Stimulated activated CD8-positive, alpha-beta memory T cell treated with anti-CD3 and anti-CD28 coated beads, Interleukin-7, amount 100 ng/mL, for 24 hours (primary cell): ENCODE data around the gene LUZP1.

ENCODE experiments used
- DNase-seq: peaks from one replicate; pipeline ENCODE4 v3.0.0-alpha.2; 2020; ENCODE audit warnings: low read depth

LUZP1 gene

GRCh38 chr1:23116921-23117699 lies 51.5 kb downstream of the LUZP1 start:
- DNase-seq = no peak

- DNase-seq = no peak
Measured at GRCh38 chr1:23116216-23116836, 52.3 kb downstream of the LUZP1 start.

GRCh38 chr1:23114424-23115079 lies 54.1 kb downstream of the LUZP1 start:
- no peak for DNase-seq

DNA sequence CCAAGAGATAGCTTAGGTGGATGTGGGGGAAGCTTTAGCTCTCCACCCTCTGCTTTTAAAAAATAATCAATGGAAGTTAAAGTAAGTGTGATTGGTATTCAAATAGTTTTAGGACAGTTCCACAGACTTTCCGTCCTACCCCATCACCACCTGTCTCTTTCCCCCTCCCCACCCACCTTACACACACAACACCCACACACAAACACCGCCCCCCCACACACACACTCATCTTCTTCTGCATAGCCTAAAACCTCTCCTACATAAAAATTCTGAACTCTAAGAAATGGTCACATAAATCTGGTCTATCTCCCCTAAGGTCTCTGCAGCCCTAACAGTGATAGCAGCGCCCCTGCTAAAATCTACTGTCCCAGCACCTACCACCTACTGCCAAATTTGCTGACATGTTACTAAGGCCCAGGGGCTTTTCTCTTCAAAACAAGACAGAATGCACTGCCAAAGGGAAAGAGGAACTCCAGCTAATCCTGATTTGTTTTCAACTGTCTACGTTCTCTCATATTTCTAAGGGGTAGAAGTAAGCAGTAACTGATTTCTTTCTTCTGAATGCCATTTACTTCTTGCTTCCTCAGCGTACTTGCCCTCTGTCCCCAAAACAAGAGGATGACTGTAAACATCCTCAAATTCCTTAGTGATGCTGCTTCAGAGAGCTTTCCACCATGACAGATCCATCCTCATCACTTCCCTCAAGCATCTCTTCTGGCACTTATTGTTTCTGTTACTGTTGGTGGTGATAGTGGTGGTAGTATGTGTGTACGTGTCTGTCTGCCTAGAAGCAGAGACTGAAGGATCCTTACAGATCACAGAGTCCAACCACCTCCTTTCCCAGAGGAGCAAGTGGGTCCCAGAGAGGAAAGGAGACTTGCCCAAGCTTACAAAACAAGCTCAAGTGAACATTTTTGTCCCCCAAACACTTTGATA lies 56.8 kb downstream of the LUZP1 start:
- DNase-seq = no peak

GRCh38 chr1:23110391-23110790 lies 58.3 kb downstream of the LUZP1 start:
- no peak for DNase-seq

DNA sequence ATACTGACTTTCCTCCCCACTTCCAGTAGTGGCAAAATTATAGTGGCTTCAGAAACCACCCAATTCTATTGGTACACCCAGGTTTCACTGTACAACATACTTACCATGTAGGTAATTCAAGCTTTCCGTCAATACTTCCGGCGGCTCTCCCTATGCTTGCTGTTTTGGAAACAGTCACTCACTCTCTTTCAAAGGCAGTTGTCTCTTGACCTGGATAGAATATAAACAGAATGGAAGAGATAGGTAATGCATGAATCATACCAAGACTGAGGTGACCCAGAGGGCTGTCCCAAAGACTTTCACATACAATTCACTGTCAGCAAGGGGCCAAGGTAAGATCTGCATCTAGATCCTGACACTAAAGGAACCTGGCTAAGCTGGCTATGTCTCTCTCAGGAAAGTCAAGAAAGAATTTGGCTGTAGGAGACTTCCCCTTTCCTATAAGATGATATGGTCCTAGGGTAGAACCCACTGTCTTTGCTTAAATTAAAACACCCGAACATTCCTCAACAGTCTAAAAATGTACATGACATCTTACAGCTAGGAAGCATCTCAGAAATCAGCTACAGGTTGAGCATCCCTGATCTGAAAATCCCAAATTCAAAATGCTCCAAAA lies 59.6 kb downstream of the LUZP1 start:
- no peak for DNase-seq

DNA sequence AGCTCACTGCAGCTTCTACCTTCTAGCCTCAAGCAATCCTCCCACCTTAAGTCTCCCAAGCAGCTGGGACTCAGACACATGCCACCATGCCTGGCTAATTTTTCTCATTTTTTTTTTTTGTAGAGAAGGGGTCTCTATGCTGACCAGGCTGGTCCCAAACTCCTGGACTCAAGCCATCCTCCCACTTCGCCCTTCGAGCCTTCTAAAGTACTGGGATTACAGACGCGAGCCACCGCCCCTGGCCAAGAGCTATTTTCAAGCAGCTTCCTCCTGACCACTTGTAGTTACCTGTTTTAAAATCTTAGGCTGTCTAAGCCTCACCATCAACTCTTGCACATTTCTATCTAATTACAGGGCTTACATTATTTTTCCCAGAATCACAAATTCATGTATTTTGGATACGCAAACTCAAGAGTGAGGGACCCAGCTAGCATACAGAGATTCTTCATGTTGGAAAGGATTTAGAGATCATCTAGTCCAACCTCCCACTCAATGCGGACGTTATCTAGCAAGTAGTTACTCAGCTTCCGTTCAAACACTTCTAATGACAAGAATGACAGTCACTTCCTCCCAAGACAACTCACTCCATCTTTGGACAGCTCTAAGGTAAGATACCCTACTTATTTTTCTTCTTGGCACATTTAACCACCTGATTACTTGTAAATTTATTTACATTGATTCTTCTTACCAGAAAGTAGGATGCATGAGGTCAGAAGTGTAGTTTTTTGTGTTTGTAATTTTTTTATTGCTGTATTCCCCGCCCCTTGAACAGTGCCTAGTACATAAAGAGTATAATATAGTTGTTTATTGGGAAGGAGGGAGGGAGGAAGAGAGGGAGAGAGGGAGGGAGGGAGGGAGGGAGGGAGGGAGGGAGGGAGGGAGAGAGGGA lies 65.4 kb downstream of the LUZP1 start:
- no peak for DNase-seq

DNA sequence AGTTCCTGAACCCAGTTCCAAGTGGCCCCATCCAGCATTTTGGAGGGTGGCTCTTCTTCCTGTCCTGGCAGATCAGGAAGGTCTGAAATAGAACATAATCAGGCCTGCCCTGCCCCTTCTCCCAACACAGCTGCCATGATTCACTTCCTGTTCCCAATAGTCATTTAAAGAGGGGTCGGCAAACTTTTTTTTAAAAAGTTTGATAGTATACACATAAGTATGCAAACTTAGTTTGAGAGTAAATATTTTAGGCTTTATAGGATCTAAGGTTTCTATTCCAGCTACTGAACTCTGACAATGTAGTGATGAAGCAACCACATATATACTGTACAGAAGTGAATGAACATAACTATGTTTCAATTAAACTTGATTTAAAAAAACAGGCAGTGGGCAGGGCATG lies 66.4 kb downstream of the LUZP1 start:
- DNase-seq = no peak

DNA sequence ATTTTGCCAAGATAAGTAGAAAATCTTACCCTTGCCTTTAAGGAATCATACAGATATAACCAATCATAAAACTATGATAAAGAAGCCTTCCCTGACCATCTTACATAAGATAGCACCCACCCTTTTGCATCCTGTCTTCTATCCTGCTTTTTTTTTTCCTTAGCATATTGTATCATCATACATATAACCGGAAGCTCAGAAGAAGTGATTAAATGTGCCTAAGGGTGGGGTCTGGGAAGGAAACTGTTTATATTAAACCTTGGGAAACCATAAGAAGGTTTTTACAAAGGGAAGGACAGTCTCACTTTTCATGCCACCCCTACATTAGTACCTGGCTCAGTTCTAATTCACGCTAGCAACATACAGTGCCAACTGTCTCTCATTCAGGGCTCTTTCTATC lies 66.8 kb downstream of the LUZP1 start:
- no peak for DNase-seq

- no peak for DNase-seq
Measured at GRCh38 chr1:23101101-23101827, 67.4 kb downstream of the LUZP1 start.

DNA sequence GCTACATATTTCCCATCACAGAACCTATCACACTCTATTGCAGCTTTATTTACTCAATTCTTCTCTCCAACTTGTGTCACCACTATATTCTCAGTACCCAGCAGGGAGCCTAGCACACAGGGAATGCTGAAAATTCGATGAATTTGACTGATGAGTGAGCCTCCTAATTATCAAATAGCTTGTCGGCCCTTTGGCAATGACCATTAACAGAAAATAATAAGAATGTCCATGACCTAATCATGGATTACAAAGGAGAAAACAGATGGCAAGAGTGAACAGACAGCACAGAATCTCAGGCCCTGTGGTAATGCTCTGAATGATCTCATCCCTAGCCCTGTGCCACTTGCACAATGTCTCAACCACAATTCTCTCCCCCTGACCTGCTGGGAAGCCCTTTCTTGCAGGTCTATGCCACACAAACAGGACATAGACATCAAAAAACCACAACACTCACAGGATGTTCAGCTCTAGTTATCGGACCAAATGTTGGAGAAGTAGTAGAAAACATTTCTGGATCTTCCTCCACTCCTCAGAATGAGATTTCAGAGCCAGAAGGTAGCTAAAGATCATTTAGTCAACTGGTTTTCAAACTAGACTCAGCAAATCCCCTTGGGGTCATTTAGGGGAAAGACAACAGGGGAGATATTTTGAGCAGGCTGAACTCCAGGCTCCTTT lies 68.4 kb downstream of the LUZP1 start:
- DNase-seq = no peak

DNA sequence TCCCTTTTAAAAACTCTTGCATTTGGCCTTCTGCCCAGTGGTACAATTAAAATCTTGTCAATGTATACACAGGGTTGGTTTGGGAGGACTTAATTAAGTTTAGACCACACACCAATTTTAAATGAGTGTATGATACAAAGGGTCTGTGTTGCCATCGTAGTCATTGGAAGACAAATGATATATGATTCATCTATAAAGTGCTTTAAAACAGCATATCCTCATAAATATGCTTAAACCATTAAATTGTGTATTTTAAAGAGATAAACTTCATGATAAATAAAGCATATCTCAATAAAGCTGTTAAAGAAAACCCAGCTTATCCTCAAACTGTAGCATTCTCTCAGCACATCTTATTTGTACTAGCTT lies 69.5 kb downstream of the LUZP1 start:
- no peak for DNase-seq

- DNase-seq = no peak
Measured at GRCh38 chr1:23098463-23099170, 70.0 kb downstream of the LUZP1 start.

DNA sequence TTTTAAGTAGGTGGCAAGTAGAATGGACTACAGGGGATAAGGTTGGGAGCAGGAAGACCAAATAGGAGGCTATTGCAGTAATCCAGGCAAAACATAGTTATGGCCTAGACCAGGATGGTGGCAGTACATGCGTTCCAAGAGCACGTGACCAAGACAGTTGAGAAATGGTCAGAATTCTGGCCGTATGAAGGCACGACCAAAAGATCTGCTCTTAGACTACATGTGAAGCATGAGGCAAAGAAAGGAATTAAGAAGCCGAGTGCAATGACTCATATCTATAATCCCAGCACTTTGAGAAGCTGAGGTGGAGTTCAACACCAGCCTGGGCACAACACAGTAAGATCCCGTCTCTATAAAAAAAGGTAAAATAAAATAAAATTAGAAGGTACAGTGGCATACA lies 71.3 kb downstream of the LUZP1 start:
- DNase-seq = no peak

DNA sequence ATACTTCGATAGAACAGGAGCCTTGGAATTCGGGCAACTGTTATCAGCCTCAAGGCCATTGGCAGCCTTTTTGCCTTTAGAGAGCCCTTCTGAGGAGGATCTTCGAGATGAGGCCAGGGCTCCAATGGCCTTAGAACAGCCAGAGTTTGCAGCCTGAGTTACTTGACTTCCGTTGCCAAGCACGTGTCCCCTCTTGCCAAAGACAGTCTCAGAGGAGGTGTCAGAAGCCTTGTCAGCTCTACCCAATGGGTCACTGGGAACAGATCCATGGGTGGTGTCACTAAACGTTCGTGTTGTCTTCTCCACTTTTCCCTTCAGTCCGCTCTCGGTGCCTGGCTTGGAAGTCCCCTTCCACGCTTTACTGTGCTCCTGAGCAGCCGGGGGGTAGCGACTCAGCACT lies 76.2 kb downstream of the LUZP1 start:
- DNase-seq = no peak

DNA sequence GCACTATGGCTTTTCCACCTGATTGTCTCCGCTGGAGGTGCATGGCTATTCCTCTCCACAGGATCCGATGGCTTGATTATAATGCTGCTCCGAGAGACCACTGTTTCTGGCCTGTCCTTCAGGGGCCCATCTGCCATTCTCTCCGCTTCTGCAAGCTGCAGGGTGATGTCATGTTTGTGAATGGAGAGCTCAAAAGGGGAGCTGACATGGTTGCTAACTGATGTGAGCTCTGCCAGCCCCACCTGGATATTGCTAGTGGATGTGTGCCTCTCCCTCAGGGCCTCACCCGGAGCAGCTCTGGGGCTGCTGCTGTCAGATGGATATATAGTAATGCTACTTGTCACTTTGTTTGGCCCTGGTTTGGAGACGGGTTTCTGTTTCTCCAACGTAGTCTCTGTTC lies 77.1 kb downstream of the LUZP1 start:
- DNase-seq = no peak

GRCh38 chr1:23090056-23090455 lies 78.6 kb downstream of the LUZP1 start:
- DNase-seq = no peak

DNA sequence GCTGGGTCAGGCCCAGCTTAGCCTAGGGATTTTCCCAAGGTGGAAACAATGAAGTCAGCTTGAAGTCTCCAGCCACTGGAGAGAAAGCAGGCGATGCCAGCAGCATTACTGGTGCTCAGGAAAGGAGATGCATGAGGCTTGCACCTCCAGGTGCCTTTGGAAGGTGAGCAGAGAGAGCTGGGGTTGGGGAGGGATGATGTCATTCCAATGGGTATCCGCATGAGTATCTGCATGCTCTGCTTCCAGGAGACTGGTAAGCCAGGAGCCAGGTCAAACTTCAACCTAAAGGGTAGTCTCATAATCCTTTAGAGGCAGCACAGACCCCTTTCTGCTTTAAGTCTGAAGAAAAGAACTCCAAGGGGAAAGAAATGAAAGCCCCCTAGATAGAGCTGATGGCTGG lies 80.6 kb downstream of the LUZP1 start:
- DNase-seq = no peak

DNA sequence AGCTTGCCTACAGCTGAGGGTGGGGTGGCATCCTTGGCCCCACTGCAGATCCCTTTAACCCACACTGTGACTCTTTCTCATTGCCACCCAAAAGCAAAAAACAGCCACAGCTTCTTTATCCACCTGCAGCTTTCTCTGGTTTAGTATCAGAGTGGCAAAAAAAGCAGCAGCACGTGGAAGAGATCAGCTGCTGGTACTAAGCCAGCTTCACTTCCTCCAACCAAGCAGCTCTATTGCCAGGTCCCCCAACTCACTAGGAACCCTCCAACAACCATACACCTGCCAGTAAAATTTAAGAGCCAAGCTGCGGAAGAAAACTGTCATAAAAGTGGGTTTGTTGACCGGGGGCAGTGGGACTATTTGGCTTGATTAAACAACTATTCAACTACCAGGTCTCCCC lies 83.0 kb downstream of the LUZP1 start:
- no peak for DNase-seq
